ENCODE results near the gene RBM11. TPM values are rescaled to one million over a fixed set of nuclear protein-coding genes. Genes with fewer than 3 reads are reported as not detected.

Gene RBM11
- total RNA-seq, 1 experiment from 2014 or later: 1.7 TPM

DNA sequence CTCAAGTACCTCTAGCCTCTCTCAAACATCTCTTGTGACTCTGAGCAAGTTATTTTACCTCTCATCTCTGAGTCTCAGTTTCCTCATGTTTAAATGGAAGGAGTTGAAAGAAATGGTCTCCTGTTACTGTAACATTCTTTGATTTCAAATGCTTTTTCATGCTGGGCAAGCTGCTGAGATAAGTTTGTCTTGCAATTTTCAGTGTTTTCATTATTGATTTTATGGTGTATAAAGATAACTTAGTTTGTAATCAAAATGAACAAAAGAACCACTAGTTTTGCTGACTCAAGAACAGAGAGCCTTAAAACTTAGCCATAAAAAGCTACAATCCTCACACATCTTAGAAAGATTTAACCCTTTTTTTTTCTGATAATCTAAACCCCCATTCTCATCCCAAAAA is 9.7 kb upstream of the RBM11 start:
- Mint-ChIP-seq H3K4me1 (no peaks in the 10 kb centered on the region), H3K9me3 (peaks cover 49 to 67% of the 10 kb centered on the region in 2 experiments), H3K36me3 (ENCODE audit: insufficient read depth in 1 of 3, low read depth in 3 of 3) (peaks cover 0 to 4% (median 0%) of the 10 kb centered on the region in 3 experiments; a peak in 1 of 7 replicates), H3K27ac (no peak overlapping the region), H3K4me3 (no peak overlapping the region), H3K27me3 (ENCODE audit: low read depth) (no peaks in the 10 kb centered on the region)
- TF ChIP-seq, protein P1, sequence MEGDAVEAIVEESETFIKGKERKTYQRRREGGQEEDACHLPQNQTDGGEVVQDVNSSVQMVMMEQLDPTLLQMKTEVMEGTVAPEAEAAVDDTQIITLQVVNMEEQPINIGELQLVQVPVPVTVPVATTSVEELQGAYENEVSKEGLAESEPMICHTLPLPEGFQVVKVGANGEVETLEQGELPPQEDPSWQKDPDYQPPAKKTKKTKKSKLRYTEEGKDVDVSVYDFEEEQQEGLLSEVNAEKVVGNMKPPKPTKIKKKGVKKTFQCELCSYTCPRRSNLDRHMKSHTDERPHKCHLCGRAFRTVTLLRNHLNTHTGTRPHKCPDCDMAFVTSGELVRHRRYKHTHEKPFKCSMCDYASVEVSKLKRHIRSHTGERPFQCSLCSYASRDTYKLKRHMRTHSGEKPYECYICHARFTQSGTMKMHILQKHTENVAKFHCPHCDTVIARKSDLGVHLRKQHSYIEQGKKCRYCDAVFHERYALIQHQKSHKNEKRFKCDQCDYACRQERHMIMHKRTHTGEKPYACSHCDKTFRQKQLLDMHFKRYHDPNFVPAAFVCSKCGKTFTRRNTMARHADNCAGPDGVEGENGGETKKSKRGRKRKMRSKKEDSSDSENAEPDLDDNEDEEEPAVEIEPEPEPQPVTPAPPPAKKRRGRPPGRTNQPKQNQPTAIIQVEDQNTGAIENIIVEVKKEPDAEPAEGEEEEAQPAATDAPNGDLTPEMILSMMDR (conservative IDR thresholded peaks at IDR 0.05): no peak
- no peak overlapping the region for H2AK5ac ChIP-seq (ENCODE audit: insufficient read length, low read length)
- no peak overlapping the region for H3K14ac ChIP-seq (ENCODE audit: insufficient read depth, low read length)
- H2BK120ac ChIP-seq (ENCODE audit: low read depth, low read length, poor library complexity, severe bottlenecking): no peak overlapping the region
- no peak overlapping the region for H3T11ph ChIP-seq (ENCODE audit: low read length)
- no peaks in the 10 kb centered on the region for H3K27me3 ChIP-seq (ENCODE audit: insufficient read depth, low read length)
- H3K23me2 ChIP-seq (ENCODE audit: insufficient read length, low read depth, low read length, poor library complexity, severe bottlenecking): no peaks in the 10 kb centered on the region
- no peak overlapping the region for H3K9ac ChIP-seq (ENCODE audit: extremely low read depth, insufficient read length, low read length)
- no peaks in the 10 kb centered on the region for H3K9me3 ChIP-seq (ENCODE audit: control insufficient read depth, low read depth, low read length)
- H3K4ac ChIP-seq (ENCODE audit: low read depth, low read length): no peak overlapping the region
- H2BK12ac ChIP-seq (ENCODE audit: insufficient read length, low read depth, low read length): no peak overlapping the region
- no peaks in the 10 kb centered on the region for H4K20me1 ChIP-seq (ENCODE audit: control insufficient read depth, insufficient read depth, insufficient read length)
- no peak overlapping the region for H2BK15ac ChIP-seq (ENCODE audit: low read depth, low read length)
- no peak overlapping the region for H3K4me2 ChIP-seq (ENCODE audit: insufficient read depth, insufficient read length, low read length)
- no peak overlapping the region for H3K27ac ChIP-seq (ENCODE audit: insufficient read length, low read depth, low read length)
- no peaks in the 10 kb centered on the region for H3K79me2 ChIP-seq (ENCODE audit: insufficient read depth, low read length)
- no peaks in the 10 kb centered on the region for H3K79me1 ChIP-seq (ENCODE audit: insufficient read depth, low read depth, low read length, poor library complexity, severe bottlenecking)
- H2BK5ac ChIP-seq (ENCODE audit: insufficient read length, low read length): no peak overlapping the region
- no peak overlapping the region for H4K5ac ChIP-seq (ENCODE audit: insufficient read length, low read depth, low read length)
- H2AFZ ChIP-seq (ENCODE audit: low read length): no peak overlapping the region
- no peaks in the 10 kb centered on the region for H3K4me1 ChIP-seq (ENCODE audit: insufficient read depth, low read length)
- no peak for DNase-seq
- H3K23ac ChIP-seq (ENCODE audit: insufficient read length, low read depth, low read length): no peak overlapping the region
- H4K8ac ChIP-seq (replicated peaks; ENCODE audit: insufficient read length, low read depth, low read length): no peak overlapping the region
- no peak overlapping the region for H3K18ac ChIP-seq (ENCODE audit: insufficient read length, low read depth, low read length)
- no peak overlapping the region for H2BK20ac ChIP-seq (ENCODE audit: low read depth, low read length, poor library complexity, severe bottlenecking)
- H3K56ac ChIP-seq (ENCODE audit: insufficient read length, low read depth, low read length): no peak overlapping the region
- H4K91ac ChIP-seq (ENCODE audit: insufficient read length, low read depth, low read length): no peak overlapping the region
